Coronary artery (tissue), 2 donors: ENCODE measurements around the gene AMER1.
"Not testable (repeated sequence)": the region's sequence is repeated elsewhere in the genome, so short reads cannot be mapped to it uniquely, and the experiment has no call there.

ENCODE experiments used
- DNase-seq: peaks from one replicate; pipeline ENCODE4 v3.0.0-alpha.2; 2017; ENCODE audit warnings: low spot score
- H3K27ac ChIP-seq, 2 donors: fragments of 200-600 bp; sonication (generic); one replicate each; pipeline ENCODE4 v1.5.1; 2016 to 2019
- H3K4me3 ChIP-seq: fragments of 200-600 bp; sonication (generic); 2 replicates; pipeline ENCODE4 v1.5.1; 2016; ENCODE audit warnings: mild to moderate bottlenecking, moderate library complexity
- CTCF ChIP-seq: fragments of 200-600 bp; sonication (generic); IDR thresholded peaks from one replicate; pipeline ENCODE4 v1.5.1; 2019; ENCODE audit warnings: antibody characterized with exemption

Gene AMER1

GRCh38 chrX:64205441-64205734 lies at the start of gene AMER1:
Gene AMER1, minus strand, starts transcription at chrX:64205708. Its CDS starts 12,422 bp downstream, at chrX:64193286.
- TF ChIP-seq CTCF, result no peak

GRCh38 chrX:64230123-64230970 lies 24.8 kb upstream of the AMER1 start, which contains the start of gene ASB12:
Gene ASB12, minus strand, starts transcription at chrX:64230607. Its CDS starts 4,957 bp downstream, at chrX:64225650.
- H3K27ac ChIP-seq, result no peak within 1 kb of the TSS
- no peak for DNase-seq
- H3K4me3 ChIP-seq, result no peak within 1 kb of the TSS
- no peak for TF ChIP-seq CTCF

More at GRCh38 chrX:64205441-64205734, at the start of gene AMER1:
- DNase-seq, result peak; percentile 79
- peak within 1 kb of the TSS; percentile 86 to 94 for H3K27ac ChIP-seq
- H3K4me3 ChIP-seq, result peak within 1 kb of the TSS; percentile 84

GRCh38 chrX:64229154-64229553 lies 23.6 kb upstream of the AMER1 start:
- DNase-seq, result no peak
- no peak overlapping the region for H3K4me3 ChIP-seq
- H3K27ac ChIP-seq, result no peak overlapping the region
- TF ChIP-seq CTCF, result no peak

DNA sequence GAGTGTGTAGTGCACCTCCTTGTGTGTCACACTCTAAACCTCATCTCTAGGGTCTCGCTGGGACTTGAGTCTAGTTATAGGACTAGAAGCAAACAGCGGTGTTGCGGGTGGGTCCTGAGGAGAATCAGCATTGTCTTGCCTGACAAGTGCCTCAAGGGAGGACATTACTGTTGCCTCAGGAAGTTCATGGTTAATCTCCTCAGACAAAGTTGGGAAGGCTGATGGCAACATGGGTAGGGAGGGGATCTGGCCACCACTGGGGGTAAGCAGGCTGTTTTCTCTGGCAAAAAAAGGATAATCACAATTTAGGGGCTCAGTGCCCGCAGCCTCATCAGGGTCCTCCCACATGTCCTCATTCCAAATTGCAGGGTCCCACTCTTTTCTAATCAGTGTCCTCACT lies 12.5 kb upstream of the AMER1 start:
- Histone ChIP-seq H3K27ac (no peak overlapping the region), H3K4me3 (no peak overlapping the region)
- DNase-seq, result peak; percentile 19
- TF ChIP-seq CTCF, result no peak

- peak; percentile 4 for DNase-seq
- not testable (repeated sequence) for H3K27ac ChIP-seq, H3K4me3 ChIP-seq
These were observed 8.5 kb upstream of the AMER1 start for GRCh38 chrX:64213989-64214388.

- no peak for TF ChIP-seq CTCF
- peak overlapping the region; percentile 86 to 94 for H3K27ac ChIP-seq
- no peak for DNase-seq
- H3K4me3 ChIP-seq, result peak overlapping the region; percentile 84
These were observed 1.2 kb upstream of the AMER1 start for GRCh38 chrX:64206556-64207162.

DNA sequence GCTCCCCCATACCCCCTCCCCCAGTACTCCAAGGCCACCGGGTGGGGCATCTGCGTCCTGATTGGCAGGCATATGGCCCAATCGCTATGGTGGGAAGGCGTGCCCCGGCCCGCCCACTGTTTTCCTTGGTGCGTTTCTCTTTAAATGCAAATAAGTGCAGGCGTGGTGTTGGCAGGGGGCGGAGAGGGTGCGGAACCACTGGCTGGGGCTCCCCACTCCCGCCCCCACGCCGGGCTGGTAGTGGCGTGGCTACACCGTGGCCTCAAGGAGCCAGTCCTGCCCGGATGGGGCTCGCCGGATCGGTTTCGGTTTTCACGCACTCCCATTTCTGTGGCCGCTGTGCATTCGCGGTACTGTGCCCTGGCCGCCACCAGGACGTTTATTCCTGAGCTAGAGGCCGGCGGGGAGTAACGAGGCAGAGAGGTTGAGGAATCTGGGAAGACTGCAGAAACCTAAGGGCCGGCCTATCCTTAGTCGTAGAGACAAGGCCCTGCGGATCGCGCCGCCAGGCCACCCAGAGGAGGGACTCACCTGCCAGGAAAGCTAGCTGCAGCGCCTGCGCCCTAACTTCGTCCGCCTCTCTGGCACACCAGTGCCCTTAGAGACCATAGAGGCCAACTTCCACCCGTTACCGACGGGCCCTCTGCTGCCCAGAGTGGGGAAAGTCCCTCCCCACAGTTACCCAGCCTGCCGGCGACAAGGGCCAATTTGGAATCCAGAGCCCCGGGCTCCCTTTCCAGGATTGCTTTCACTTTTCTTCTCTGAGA lies 410 bp upstream of the AMER1 start:
- H3K4me3 ChIP-seq, result peak overlapping the region; percentile 84
- peak overlapping the region; percentile 86 to 94 for H3K27ac ChIP-seq
- DNase-seq, result peak; percentile 95
- no peak for TF ChIP-seq CTCF
